HL-60 (cell line): ENCODE data around the gene MANBA.

Source experiments
- DNase-seq, 2 experiments: peaks; one replicate each; pipeline ENCODE4 v3.0.0-alpha.2; 2010 to 2020; ENCODE audit warnings: low read depth in 1 of 2, low spot score in 1 of 2
- H3K27ac ChIP-seq: fragments of 250-450 bp; sonication (Bioruptor Pico); replicated peaks from 2 replicates; pipeline ENCODE4 v1.5.1; 2020; ENCODE audit warnings: mild to moderate bottlenecking, moderate library complexity
- H3K27me3 ChIP-seq: fragments of 250-450 bp; sonication (Bioruptor Pico); 2 replicates; pipeline ENCODE4 v1.5.1; 2021; ENCODE audit warnings: mild to moderate bottlenecking, moderate library complexity; ENCODE audit not compliant: insufficient read depth, poor library complexity, severe bottlenecking
- H3K4me3 ChIP-seq: replicated peaks from 2 replicates; pipeline ENCODE4 v1.5.1; 2011; ENCODE audit warnings: mild to moderate bottlenecking, control low read depth, low read length; ENCODE audit not compliant: insufficient read depth
- GABPA ChIP-seq: IDR thresholded peaks from 2 replicates; pipeline ENCODE4 v1.6.1; 2012; ENCODE audit warnings: low read depth
- POLR2AphosphoS5 ChIP-seq: IDR thresholded peaks from 2 replicates; pipeline ENCODE4 v1.6.1; 2012; ENCODE audit warnings: low read depth
- SPI1 ChIP-seq: IDR thresholded peaks from 2 replicates; pipeline ENCODE4 v1.6.1; 2012; ENCODE audit warnings: low read depth, mild to moderate bottlenecking, borderline replicate concordance
- TF ChIP-seq, protein P1 (sequence below): IDR thresholded peaks from one replicate; pipeline ENCODE4 v1.5.1; 2011; ENCODE audit warnings: low read length, control low read depth, inconsistent platforms; ENCODE audit not compliant: insufficient read depth
- TF ChIP-seq, protein P2 (sequence below): IDR thresholded peaks from 2 replicates; pipeline ENCODE4 v1.6.1; 2012; ENCODE audit warnings: low read depth; ENCODE audit not compliant: insufficient replicate concordance

The MANBA gene

DNA sequence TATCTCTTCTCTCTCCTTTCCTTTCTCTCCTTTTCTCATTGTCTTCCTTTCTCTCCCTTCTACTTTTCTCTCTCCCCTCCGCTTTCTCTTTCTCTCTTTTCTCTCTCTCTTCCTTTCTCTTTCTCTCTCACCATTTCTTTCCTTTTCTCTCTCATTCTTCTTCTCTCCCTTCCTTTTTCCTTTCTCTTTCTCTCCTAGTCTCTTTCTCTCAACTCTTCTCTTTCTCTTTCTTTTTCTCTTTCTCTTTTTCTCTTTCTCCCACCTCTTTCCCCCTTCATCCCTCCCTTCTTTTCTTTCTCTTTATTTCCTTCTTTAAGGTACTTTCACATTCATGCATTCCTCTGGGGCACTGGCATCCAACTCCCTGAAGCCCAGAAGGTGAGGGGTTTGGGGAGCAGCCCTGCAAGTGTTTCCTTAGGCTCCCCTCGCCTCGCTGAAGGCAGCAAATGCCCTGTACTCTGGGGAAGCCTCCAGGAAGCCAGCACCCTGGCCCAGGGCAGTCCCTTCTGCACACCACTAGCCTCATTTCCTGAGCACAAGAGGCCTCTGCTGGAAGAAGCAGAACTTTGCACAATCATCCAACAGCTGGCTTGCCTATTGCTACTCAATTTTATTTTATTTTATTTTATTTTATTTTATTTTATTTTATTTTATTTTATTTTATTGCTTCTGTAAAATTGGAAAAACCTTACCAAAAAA lies 135.4 kb downstream of the MANBA start:
- H3K4me3 ChIP-seq = no peak overlapping the region
- H3K27ac ChIP-seq = no peak overlapping the region
- peak; percentile 17 to 77 for DNase-seq

DNA sequence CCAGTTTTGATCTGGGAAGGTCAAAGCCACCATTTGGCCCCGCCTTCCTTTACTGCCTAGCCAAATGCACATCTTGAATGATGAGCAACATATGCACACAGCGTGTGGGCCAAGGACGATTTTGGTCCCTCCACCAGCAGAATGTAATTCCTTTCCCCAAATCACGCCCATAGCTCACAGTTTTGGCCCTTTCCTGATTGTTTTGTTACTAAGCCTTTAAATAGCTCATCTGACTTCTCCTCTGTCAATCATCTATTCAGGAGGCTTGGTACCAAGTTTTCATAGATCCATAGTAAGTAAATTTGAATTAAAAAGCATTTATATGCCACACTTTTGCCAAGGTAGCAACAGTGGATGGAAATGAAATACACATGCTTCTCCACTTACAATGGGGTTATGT lies 136.3 kb downstream of the MANBA start:
- no peak for DNase-seq
- no peaks in the 10 kb centered on the region for H3K27me3 ChIP-seq
- no peak overlapping the region for H3K27ac ChIP-seq
- H3K4me3 ChIP-seq = no peak overlapping the region
- TF ChIP-seq, protein P1, sequence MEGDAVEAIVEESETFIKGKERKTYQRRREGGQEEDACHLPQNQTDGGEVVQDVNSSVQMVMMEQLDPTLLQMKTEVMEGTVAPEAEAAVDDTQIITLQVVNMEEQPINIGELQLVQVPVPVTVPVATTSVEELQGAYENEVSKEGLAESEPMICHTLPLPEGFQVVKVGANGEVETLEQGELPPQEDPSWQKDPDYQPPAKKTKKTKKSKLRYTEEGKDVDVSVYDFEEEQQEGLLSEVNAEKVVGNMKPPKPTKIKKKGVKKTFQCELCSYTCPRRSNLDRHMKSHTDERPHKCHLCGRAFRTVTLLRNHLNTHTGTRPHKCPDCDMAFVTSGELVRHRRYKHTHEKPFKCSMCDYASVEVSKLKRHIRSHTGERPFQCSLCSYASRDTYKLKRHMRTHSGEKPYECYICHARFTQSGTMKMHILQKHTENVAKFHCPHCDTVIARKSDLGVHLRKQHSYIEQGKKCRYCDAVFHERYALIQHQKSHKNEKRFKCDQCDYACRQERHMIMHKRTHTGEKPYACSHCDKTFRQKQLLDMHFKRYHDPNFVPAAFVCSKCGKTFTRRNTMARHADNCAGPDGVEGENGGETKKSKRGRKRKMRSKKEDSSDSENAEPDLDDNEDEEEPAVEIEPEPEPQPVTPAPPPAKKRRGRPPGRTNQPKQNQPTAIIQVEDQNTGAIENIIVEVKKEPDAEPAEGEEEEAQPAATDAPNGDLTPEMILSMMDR = no peak

More for the DNA sequence above, 135.4 kb downstream of the MANBA start:
- TF ChIP-seq, protein P2, sequence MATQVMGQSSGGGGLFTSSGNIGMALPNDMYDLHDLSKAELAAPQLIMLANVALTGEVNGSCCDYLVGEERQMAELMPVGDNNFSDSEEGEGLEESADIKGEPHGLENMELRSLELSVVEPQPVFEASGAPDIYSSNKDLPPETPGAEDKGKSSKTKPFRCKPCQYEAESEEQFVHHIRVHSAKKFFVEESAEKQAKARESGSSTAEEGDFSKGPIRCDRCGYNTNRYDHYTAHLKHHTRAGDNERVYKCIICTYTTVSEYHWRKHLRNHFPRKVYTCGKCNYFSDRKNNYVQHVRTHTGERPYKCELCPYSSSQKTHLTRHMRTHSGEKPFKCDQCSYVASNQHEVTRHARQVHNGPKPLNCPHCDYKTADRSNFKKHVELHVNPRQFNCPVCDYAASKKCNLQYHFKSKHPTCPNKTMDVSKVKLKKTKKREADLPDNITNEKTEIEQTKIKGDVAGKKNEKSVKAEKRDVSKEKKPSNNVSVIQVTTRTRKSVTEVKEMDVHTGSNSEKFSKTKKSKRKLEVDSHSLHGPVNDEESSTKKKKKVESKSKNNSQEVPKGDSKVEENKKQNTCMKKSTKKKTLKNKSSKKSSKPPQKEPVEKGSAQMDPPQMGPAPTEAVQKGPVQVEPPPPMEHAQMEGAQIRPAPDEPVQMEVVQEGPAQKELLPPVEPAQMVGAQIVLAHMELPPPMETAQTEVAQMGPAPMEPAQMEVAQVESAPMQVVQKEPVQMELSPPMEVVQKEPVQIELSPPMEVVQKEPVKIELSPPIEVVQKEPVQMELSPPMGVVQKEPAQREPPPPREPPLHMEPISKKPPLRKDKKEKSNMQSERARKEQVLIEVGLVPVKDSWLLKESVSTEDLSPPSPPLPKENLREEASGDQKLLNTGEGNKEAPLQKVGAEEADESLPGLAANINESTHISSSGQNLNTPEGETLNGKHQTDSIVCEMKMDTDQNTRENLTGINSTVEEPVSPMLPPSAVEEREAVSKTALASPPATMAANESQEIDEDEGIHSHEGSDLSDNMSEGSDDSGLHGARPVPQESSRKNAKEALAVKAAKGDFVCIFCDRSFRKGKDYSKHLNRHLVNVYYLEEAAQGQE = no peak
- TF ChIP-seq, protein P1 = peak; percentile 4
- TF ChIP-seq POLR2AphosphoS5 (no peak), SPI1 (no peak), GABPA (no peak)
- H3K27me3 ChIP-seq = no peaks in the 10 kb centered on the region

DNA sequence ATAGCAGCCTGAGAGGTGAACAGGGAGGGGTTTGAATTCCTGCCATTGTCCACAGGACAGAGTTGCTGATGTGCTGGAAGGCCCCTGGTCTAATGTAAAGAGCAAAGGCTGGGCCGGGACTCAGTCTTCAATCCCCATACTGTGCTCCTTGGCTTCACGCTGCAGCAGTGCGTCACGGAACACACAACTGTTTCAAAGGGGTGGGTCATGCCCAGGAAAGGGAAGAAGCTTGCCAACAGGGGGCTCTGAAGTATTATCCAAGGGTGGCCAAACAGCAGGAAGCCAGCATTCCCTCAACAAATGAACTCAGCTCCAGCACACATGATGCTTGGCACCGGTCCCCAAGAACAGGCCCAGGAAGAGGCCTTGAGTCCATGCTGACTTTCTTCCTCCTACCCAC lies 137.1 kb downstream of the MANBA start:
- Histone ChIP-seq H3K4me3 (no peak overlapping the region), H3K27me3 (no peaks in the 10 kb centered on the region), H3K27ac (no peak overlapping the region)
- no peak for TF ChIP-seq GABPA
- TF ChIP-seq SPI1 = no peak
- TF ChIP-seq, protein P1 = no peak
- TF ChIP-seq, protein P2 = no peak
- TF ChIP-seq POLR2AphosphoS5 = no peak
- DNase-seq = no peak
